H9 (cell line): ENCODE measurements around the gene GARRE1. TPM values are rescaled to one million over a fixed set of nuclear protein-coding genes. Genes with fewer than 3 reads are reported as not detected.

ENCODE experiments used
- DNase-seq: peaks from one replicate; pipeline ENCODE4 v3.0.0-alpha.2; 2017
- H2AFZ ChIP-seq: one replicate; pipeline ENCODE4 v1.6.1; 2013; ENCODE audit warnings: mild to moderate bottlenecking, low read length, control low read depth, moderate library complexity
- H2AK5ac ChIP-seq: 2 replicates; pipeline ENCODE4 v1.6.1; 2013; ENCODE audit warnings: low read length, control low read depth, mixed read lengths; ENCODE audit not compliant: insufficient read length
- H2BK120ac ChIP-seq: one replicate; pipeline ENCODE4 v1.6.1; 2013; ENCODE audit warnings: low read depth, mild to moderate bottlenecking, low read length, control low read depth, inconsistent platforms; ENCODE audit not compliant: poor library complexity, severe bottlenecking
- H2BK12ac ChIP-seq: 2 replicates; pipeline ENCODE4 v1.6.1; 2013; ENCODE audit warnings: low read length, control low read depth, mixed read lengths, low read depth; ENCODE audit not compliant: insufficient read length
- H2BK15ac ChIP-seq: 2 replicates; pipeline ENCODE4 v1.6.1; 2013; ENCODE audit warnings: low read depth, low read length, control low read depth
- H2BK20ac ChIP-seq: one replicate; pipeline ENCODE4 v1.6.1; 2013; ENCODE audit warnings: low read depth, mild to moderate bottlenecking, low read length, control low read depth, inconsistent platforms; ENCODE audit not compliant: poor library complexity, severe bottlenecking
- H2BK5ac ChIP-seq: 2 replicates; pipeline ENCODE4 v1.6.1; 2013; ENCODE audit warnings: low read length, control low read depth, mixed read lengths; ENCODE audit not compliant: insufficient read length
- H3K14ac ChIP-seq: 2 replicates; pipeline ENCODE4 v1.6.1; 2013; ENCODE audit warnings: low read length, control low read depth; ENCODE audit not compliant: insufficient read depth
- H3K18ac ChIP-seq: 2 replicates; pipeline ENCODE4 v1.6.1; 2013; ENCODE audit warnings: low read depth, mild to moderate bottlenecking, mixed read lengths, low read length, control low read depth; ENCODE audit not compliant: insufficient read length
- H3K23ac ChIP-seq: 2 replicates; pipeline ENCODE4 v1.6.1; 2013; ENCODE audit warnings: low read length, control low read depth, mixed read lengths, low read depth; ENCODE audit not compliant: insufficient read length
- H3K23me2 ChIP-seq: 2 replicates; pipeline ENCODE4 v1.6.1; 2013; ENCODE audit warnings: low read depth, mild to moderate bottlenecking, mixed read lengths, low read length, control low read depth; ENCODE audit not compliant: insufficient read length, poor library complexity, severe bottlenecking
- H3K27ac ChIP-seq: 2 replicates; pipeline ENCODE4 v1.5.1; 2013; ENCODE audit warnings: low read length, control low read depth, mixed read lengths, low read depth; ENCODE audit not compliant: insufficient read length
- H3K27me3 ChIP-seq: 2 replicates; pipeline ENCODE4 v1.6.1; 2013; ENCODE audit warnings: low read length, control low read depth, inconsistent platforms; ENCODE audit not compliant: insufficient read depth
- H3K4ac ChIP-seq: 2 replicates; pipeline ENCODE4 v1.6.1; 2013; ENCODE audit warnings: low read depth, mild to moderate bottlenecking, control low read depth, inconsistent platforms, low read length, moderate library complexity
- H3K4me1 ChIP-seq: 2 replicates; pipeline ENCODE4 v1.6.1; 2013; ENCODE audit warnings: low read length, control low read depth, inconsistent platforms; ENCODE audit not compliant: insufficient read depth
- H3K4me2 ChIP-seq: 2 replicates; pipeline ENCODE4 v1.6.1; 2013; ENCODE audit warnings: low read length, control low read depth, mixed read lengths; ENCODE audit not compliant: insufficient read length, insufficient read depth
- H3K56ac ChIP-seq: 2 replicates; pipeline ENCODE4 v1.6.1; 2013; ENCODE audit warnings: low read depth, mild to moderate bottlenecking, mixed read lengths, low read length, control low read depth; ENCODE audit not compliant: insufficient read length
- H3K79me1 ChIP-seq: 2 replicates; pipeline ENCODE4 v1.6.1; 2013; ENCODE audit warnings: low read depth, mild to moderate bottlenecking, moderate library complexity, low read length, control low read depth, inconsistent platforms; ENCODE audit not compliant: insufficient read depth, poor library complexity, severe bottlenecking
- H3K79me2 ChIP-seq: 2 replicates; pipeline ENCODE4 v1.6.1; 2013; ENCODE audit warnings: low read length, control low read depth, inconsistent platforms; ENCODE audit not compliant: insufficient read depth
- H3K9ac ChIP-seq: 2 replicates; pipeline ENCODE4 v1.6.1; 2013; ENCODE audit warnings: low read length, control low read depth, mixed read lengths; ENCODE audit not compliant: insufficient read length; ENCODE audit errors: extremely low read depth
- H3K9me3 ChIP-seq: one replicate; pipeline ENCODE4 v1.6.1; 2013; ENCODE audit warnings: low read depth, low read length, inconsistent platforms; ENCODE audit not compliant: control insufficient read depth
- H3T11ph ChIP-seq: one replicate; pipeline ENCODE4 v1.6.1; 2013; ENCODE audit warnings: mild to moderate bottlenecking, low read length, control low read depth, inconsistent platforms
- H4K20me1 ChIP-seq: one replicate; pipeline ENCODE4 v1.6.1; 2013; ENCODE audit not compliant: control insufficient read depth, insufficient read length, insufficient read depth
- H4K5ac ChIP-seq: 2 replicates; pipeline ENCODE4 v1.6.1; 2013; ENCODE audit warnings: low read depth, mild to moderate bottlenecking, mixed read lengths, low read length, control low read depth; ENCODE audit not compliant: insufficient read length
- H4K8ac ChIP-seq: replicated peaks from 2 replicates; pipeline ENCODE4 v1.6.1; 2013; ENCODE audit warnings: low read length, control low read depth, mixed read lengths, low read depth; ENCODE audit not compliant: insufficient read length
- H4K91ac ChIP-seq: 2 replicates; pipeline ENCODE4 v1.6.1; 2013; ENCODE audit warnings: low read depth, mild to moderate bottlenecking, moderate library complexity, mixed read lengths, low read length, control low read depth; ENCODE audit not compliant: insufficient read length
- H3K27ac Mint-ChIP-seq, 3 experiments: 2 replicates in 2 of 3; 3 replicates in 1 of 3; pipeline ENCODE4 v1.8.0; 2020 to 2021; ENCODE audit warnings: mixed read lengths in 3 of 3, mild to moderate bottlenecking in 1 of 3, moderate library complexity in 1 of 3
- H3K27me3 Mint-ChIP-seq: 2 replicates; pipeline ENCODE4 v1.8.0; 2021; ENCODE audit warnings: low read depth, mild to moderate bottlenecking, moderate library complexity, mixed read lengths
- H3K36me3 Mint-ChIP-seq, 3 experiments: 2 replicates in 2 of 3; 3 replicates in 1 of 3; pipeline ENCODE4 v1.8.0; 2020 to 2021; ENCODE audit warnings: low read depth in 3 of 3, mixed read lengths in 3 of 3; ENCODE audit not compliant: insufficient read depth in 1 of 3
- H3K4me1 Mint-ChIP-seq, 2 experiments: 2 replicates each; pipeline ENCODE4 v1.8.0; 2020; ENCODE audit warnings: mixed read lengths in 2 of 2
- H3K4me3 Mint-ChIP-seq, 2 experiments: 2 replicates in 1 of 2; 3 replicates in 1 of 2; pipeline ENCODE4 v1.8.0; 2020 to 2021; ENCODE audit warnings: mild to moderate bottlenecking in 2 of 2, mixed read lengths in 2 of 2, moderate library complexity in 1 of 2
- H3K9me3 Mint-ChIP-seq, 2 experiments: 2 replicates in 1 of 2; 3 replicates in 1 of 2; pipeline ENCODE4 v1.8.0; 2020; ENCODE audit warnings: mild to moderate bottlenecking in 2 of 2, mixed read lengths in 2 of 2, moderate library complexity in 1 of 2
- CTCF ChIP-seq: fragments of 200-600 bp; sonication (generic); conservative IDR thresholded peaks from 3 replicates; pipeline ENCODE4 v1.8.0; 2021; ENCODE audit warnings: antibody characterized with exemption, mild to moderate bottlenecking
- WGBS: extraction: QIAGEN DNeasy Blood & Tissue Kit; methylation state at CpG from one replicate; pipeline ENCODE4 v1.1.7; 2013; ENCODE audit warnings: missing lambda C conversion rate, low lambda C conversion rate, mixed read lengths; ENCODE audit not compliant: insufficient read length; ENCODE audit errors: extremely low coverage; 5-methylcytosine and 5-hydroxymethylcytosine counted together
- total RNA-seq: library from RNA; stranded (reverse); gene quantifications from 2 replicates; pipeline ENCODE4 v1.2.1, GENCODE V29; 2021

The GARRE1 gene
- total RNA-seq, 1 experiment from 2014 or later, result 24.1 TPM

GRCh38 chr19:34254698-34255432 lies 511 bp downstream of the GARRE1 start:
- H4K5ac ChIP-seq, result no peak overlapping the region
- H3K18ac ChIP-seq, result peak overlapping the region; percentile 38
- H3K27ac ChIP-seq, result no peak overlapping the region
- H2AFZ ChIP-seq, result no peak overlapping the region
- peaks cover 2% of the 10 kb centered on the region for H3K79me1 ChIP-seq
- no peak overlapping the region for H3K56ac ChIP-seq
- Mint-ChIP-seq H3K27ac (peak overlapping the region in 1 of 3 experiments; percentile 65; a peak in 1 of 7 replicates), H3K4me1 (peaks cover 17 to 21% of the 10 kb centered on the region in 2 experiments), H3K27me3 (no peaks in the 10 kb centered on the region), H3K9me3 (no peaks in the 10 kb centered on the region; a peak in 1 of 5 replicates), H3K36me3 (no peaks in the 10 kb centered on the region; a peak in 4 of 7 replicates), H3K4me3 (peak overlapping the region; percentile 82 to 86)
- no peaks in the 10 kb centered on the region for H3K27me3 ChIP-seq
- H3K9ac ChIP-seq, result peak overlapping the region; percentile 80
- no peak overlapping the region for H2AK5ac ChIP-seq
- H3K23me2 ChIP-seq, result peaks cover 7% of the 10 kb centered on the region
- TF ChIP-seq CTCF, result no peak
- no peak overlapping the region for H2BK5ac ChIP-seq
- no peaks in the 10 kb centered on the region for H3K4me1 ChIP-seq
- no peak overlapping the region for H2BK120ac ChIP-seq
- H3K9me3 ChIP-seq, result no peaks in the 10 kb centered on the region
- H2BK20ac ChIP-seq, result no peak overlapping the region
- H4K8ac ChIP-seq, result no peak overlapping the region
- no peak overlapping the region for H4K91ac ChIP-seq
- no peak overlapping the region for H2BK12ac ChIP-seq
- no peak overlapping the region for H3K23ac ChIP-seq
- H4K20me1 ChIP-seq, result no peaks in the 10 kb centered on the region
- DNase-seq, result peak; percentile 41
- H3K4ac ChIP-seq, result no peak overlapping the region
- H3K14ac ChIP-seq, result peak overlapping the region; percentile 86
- peaks cover 2% of the 10 kb centered on the region; the same call in 1 of the 2 replicates for H3K79me2 ChIP-seq
- no peak overlapping the region for H3T11ph ChIP-seq
- no CpG with 5 or more reads among the region's 88 CpGs for WGBS
- no peak overlapping the region for H2BK15ac ChIP-seq
- peak overlapping the region; percentile 64 for H3K4me2 ChIP-seq
